Osteoblast (primary cell): ENCODE data around the gene CDH22. TPM values are rescaled to one million over a fixed set of nuclear protein-coding genes. Genes with fewer than 3 reads are reported as not detected.
A peak's percentile ranks its signal among the peaks of the same experiment; 100 is the strongest.

Source experiments
- DNase-seq: peaks from one replicate; pipeline ENCODE4 v3.0.0; 2011; ENCODE audit warnings: low spot score, mixed read lengths; ENCODE audit not compliant: insufficient read length; ENCODE audit errors: missing footprints
- H2AFZ ChIP-seq: 2 replicates; pipeline ENCODE4 v1.6.0; 2011; ENCODE audit warnings: mild to moderate bottlenecking, low read length
- H3K27ac ChIP-seq: 2 replicates; pipeline ENCODE4 v1.5.1; 2011; ENCODE audit warnings: mild to moderate bottlenecking, low read depth, low read length, moderate library complexity
- H3K27me3 ChIP-seq: 2 replicates; pipeline ENCODE4 v1.6.0; 2012; ENCODE audit warnings: mild to moderate bottlenecking, control low read depth, inconsistent platforms, low read length, moderate library complexity; ENCODE audit not compliant: insufficient read depth
- H3K36me3 ChIP-seq: 2 replicates; pipeline ENCODE4 v1.5.1; 2011; ENCODE audit warnings: mild to moderate bottlenecking, low read length, control low read depth, moderate library complexity; ENCODE audit not compliant: insufficient read depth
- H3K4me1 ChIP-seq: 2 replicates; pipeline ENCODE4 v1.5.1; 2011; ENCODE audit warnings: mild to moderate bottlenecking, low read length, control low read depth, moderate library complexity; ENCODE audit not compliant: insufficient read depth
- H3K4me2 ChIP-seq: 2 replicates; pipeline ENCODE4 v1.6.0; 2011; ENCODE audit warnings: mild to moderate bottlenecking, low read length; ENCODE audit not compliant: insufficient read depth
- H3K4me3 ChIP-seq: fragments of 200-600 bp; sonication (generic); 3 replicates; pipeline ENCODE4 v1.5.1; 2012; ENCODE audit warnings: mild to moderate bottlenecking, low read length, inconsistent platforms; ENCODE audit not compliant: insufficient read depth
- H3K79me2 ChIP-seq: 2 replicates; pipeline ENCODE4 v1.6.0; 2012; ENCODE audit warnings: mild to moderate bottlenecking, low read length, control low read depth, inconsistent platforms; ENCODE audit not compliant: insufficient read depth
- H3K9me3 ChIP-seq: 2 replicates; pipeline ENCODE4 v1.5.1; 2011; ENCODE audit warnings: low read depth, low read length, control low read depth
- H4K20me1 ChIP-seq: 2 replicates; pipeline ENCODE4 v1.6.0; 2012; ENCODE audit warnings: mild to moderate bottlenecking, low read length, control low read depth; ENCODE audit not compliant: insufficient read depth
- CTCF ChIP-seq: IDR thresholded peaks from 2 replicates; pipeline ENCODE4 v1.5.1; 2011; ENCODE audit warnings: mild to moderate bottlenecking, low read depth, low read length, moderate library complexity; ENCODE audit errors: extremely low read depth
- total RNA-seq: library from RNA; depleted of rRNA; stranded (reverse); fragments of >200 nt; gene quantifications from 2 replicates; pipeline ENCODE4 v1.2.3, GENCODE V29; 2012

CDH22 gene
- total RNA-seq, 1 donor: not detected

GRCh38 chr20:46132705-46133120, 175.6 kb downstream of the CDH22 start:
- peak; percentile 92 for DNase-seq
- no peaks in the 10 kb centered on the region for H3K36me3 ChIP-seq
- peaks cover 9% of the 10 kb centered on the region for H3K4me1 ChIP-seq

GRCh38 chr20:46131396-46131795, 176.9 kb downstream of the CDH22 start:
- Histone ChIP-seq H4K20me1 (no peaks in the 10 kb centered on the region), H3K79me2 (no peaks in the 10 kb centered on the region), H3K9me3 (no peaks in the 10 kb centered on the region), H3K4me3 (no peak overlapping the region), H3K4me2 (no peak overlapping the region), H3K27ac (no peak overlapping the region), H3K36me3 (no peaks in the 10 kb centered on the region), H2AFZ (no peak overlapping the region), H3K27me3 (peaks cover 20% of the 10 kb centered on the region), H3K4me1 (peaks cover 9% of the 10 kb centered on the region)
- DNase-seq: no peak
- TF ChIP-seq CTCF: no peak

More at GRCh38 chr20:46132705-46133120, 175.6 kb downstream of the CDH22 start:
- Histone ChIP-seq H3K79me2 (no peaks in the 10 kb centered on the region), H3K27ac (no peak overlapping the region), H3K9me3 (no peaks in the 10 kb centered on the region), H3K4me3 (no peak overlapping the region), H3K4me2 (no peak overlapping the region), H4K20me1 (no peaks in the 10 kb centered on the region), H2AFZ (no peak overlapping the region), H3K27me3 (peaks cover 22% of the 10 kb centered on the region)
- peak; percentile 71 for TF ChIP-seq CTCF

- H2AFZ ChIP-seq: no peak overlapping the region
- DNase-seq: no peak
- no peaks in the 10 kb centered on the region for H3K36me3 ChIP-seq
- no peak overlapping the region for H3K4me2 ChIP-seq
- no peak overlapping the region for H3K4me3 ChIP-seq
- no peak overlapping the region for H3K27ac ChIP-seq
- no peaks in the 10 kb centered on the region for H4K20me1 ChIP-seq
- no peaks in the 10 kb centered on the region for H3K79me2 ChIP-seq
- no peaks in the 10 kb centered on the region for H3K9me3 ChIP-seq
- no peak for TF ChIP-seq CTCF
- peaks cover 9% of the 10 kb centered on the region for H3K4me1 ChIP-seq
- peaks cover 20% of the 10 kb centered on the region for H3K27me3 ChIP-seq
Measured at GRCh38 chr20:46130534-46130933, 177.8 kb downstream of the CDH22 start.

GRCh38 chr20:46129955-46130481, 178.3 kb downstream of the CDH22 start:
- DNase-seq: no peak
- H3K4me3 ChIP-seq: no peak overlapping the region
- H3K27me3 ChIP-seq: peaks cover 20% of the 10 kb centered on the region

More at GRCh38 chr20:46129955-46130481, 178.3 kb downstream of the CDH22 start:
- Histone ChIP-seq H4K20me1 (no peaks in the 10 kb centered on the region), H3K79me2 (no peaks in the 10 kb centered on the region), H3K27ac (no peak overlapping the region), H2AFZ (no peak overlapping the region), H3K36me3 (no peaks in the 10 kb centered on the region), H3K9me3 (no peaks in the 10 kb centered on the region), H3K4me1 (peaks cover 9% of the 10 kb centered on the region), H3K4me2 (no peak overlapping the region)
- no peak for TF ChIP-seq CTCF
